LNCaP clone FGC (cell line): ENCODE data around the gene IL15.
"Not testable (repeated sequence)": the region's sequence is repeated elsewhere in the genome, so short reads cannot be mapped to it uniquely, and the experiment has no call there.

Source experiments
- DNase-seq: peaks from one replicate; pipeline ENCODE4 v3.0.0-alpha.2; 2011; ENCODE audit warnings: low read depth
- H3K4me3 ChIP-seq: 2 replicates; pipeline ENCODE4 v1.5.1; 2011; ENCODE audit warnings: mild to moderate bottlenecking, low read depth, low read length, control low read depth
- CTCF ChIP-seq: IDR thresholded peaks from 2 replicates; pipeline ENCODE4 v1.5.1; 2012; ENCODE audit warnings: mild to moderate bottlenecking; ENCODE audit not compliant: control insufficient read depth, insufficient read depth; ENCODE audit errors: extremely low read depth

Gene IL15

DNA sequence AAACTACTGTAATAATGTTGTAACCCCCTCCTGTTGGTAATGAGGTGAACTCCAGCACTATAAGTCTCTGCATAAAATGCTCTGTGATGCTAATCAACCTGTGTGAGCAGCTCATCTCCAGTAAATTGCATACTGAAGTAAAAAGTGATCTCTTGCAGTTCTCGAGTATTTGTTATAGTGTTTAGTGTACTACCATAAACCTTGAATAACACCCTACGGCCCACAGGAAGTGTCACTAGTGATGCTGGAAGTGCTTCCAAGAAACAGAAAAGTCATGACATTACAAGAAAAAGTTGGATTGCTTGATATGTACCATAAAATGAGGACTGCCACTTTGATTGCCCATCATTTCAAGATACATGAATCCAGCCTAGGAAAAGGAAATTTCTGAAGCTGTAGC is 39.0 kb downstream of the IL15 start:
- TF ChIP-seq CTCF, result no peak
- DNase-seq, result no peak
- no peak overlapping the region for H3K4me3 ChIP-seq

DNA sequence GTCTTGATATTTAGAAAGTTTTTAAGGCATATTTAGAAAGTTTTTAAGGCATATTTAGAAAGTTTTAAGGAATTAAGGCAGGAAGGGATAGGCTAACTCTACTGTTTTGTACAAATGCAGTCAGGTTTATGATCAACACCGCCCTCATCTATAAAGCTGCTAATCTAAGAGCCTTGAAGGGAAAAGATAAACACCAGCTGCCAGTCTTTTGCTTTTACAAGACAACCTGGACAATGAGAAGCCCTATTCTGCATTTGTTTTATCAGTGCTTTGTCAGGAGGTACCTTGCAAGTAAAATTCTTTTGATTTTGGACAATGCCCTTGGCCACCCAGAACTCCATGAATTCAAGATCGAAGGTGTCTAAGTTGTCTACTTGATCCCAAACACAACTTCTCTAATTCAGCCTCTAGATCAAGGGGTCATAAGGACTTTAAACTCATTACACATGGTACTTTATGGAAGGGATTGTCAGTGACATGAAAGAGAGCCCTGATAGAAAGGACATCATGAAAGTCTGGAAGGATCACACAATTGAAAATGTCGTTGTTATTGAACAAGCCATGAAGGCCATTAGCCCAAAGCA is 39.8 kb downstream of the IL15 start:
- DNase-seq, result no peak
- H3K4me3 ChIP-seq, result no peak overlapping the region
- TF ChIP-seq CTCF, result no peak

DNA sequence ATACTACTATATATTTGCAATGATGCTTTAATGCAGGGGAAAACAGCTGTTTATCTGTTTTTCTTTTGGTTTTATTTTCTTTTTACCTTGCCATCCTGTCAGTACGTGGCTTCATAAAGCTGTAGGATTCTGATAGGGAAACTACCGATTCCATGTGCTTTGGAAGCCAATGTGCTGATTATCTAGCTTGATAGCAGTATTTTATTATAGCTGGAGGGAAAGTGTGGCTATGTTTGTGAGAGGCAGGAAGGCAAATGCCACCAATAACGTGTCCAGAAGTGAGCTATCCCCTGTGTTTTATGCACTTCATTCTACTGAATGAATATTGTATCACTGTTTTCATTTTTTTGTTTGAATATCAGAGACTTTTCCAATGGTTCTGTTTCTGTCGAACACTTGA is 43.7 kb downstream of the IL15 start:
- DNase-seq, result no peak
- no peak for TF ChIP-seq CTCF
- no peak overlapping the region for H3K4me3 ChIP-seq

GRCh38 chr4:141684785-141685184 is 48.4 kb downstream of the IL15 start:
- no peak for TF ChIP-seq CTCF
- no peak overlapping the region for H3K4me3 ChIP-seq
- no peak for DNase-seq

DNA sequence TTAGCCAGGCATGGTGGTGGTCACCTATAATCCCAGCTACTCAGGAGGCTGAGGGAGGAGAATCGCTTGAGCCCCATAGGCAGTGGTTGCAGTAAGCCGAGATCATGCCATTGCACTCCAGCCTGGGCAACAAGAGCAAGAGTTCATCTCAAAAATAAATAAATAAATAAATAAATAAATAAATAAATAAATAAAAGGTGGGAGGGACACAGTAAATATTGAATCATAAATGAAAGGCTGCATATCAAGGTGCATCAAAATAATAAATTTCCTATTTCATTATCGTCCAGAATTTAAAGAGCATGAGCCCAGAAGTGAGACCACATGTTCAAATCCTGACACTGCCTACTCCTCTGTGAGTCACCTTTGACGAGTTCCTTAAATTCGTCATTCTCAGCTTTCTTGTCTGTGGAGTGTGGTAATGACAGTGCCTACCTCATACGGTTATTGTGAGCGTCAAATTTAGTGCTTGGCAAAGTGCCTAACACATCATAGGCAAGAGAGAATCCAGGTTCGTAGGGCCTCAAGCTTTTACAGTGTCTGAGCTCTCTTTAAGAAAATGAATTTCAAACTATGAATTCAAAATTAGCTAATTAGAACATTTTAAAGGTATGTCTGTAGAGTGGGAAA is 49.9 kb downstream of the IL15 start:
- no peak overlapping the region for H3K4me3 ChIP-seq
- no peak for TF ChIP-seq CTCF
- DNase-seq, result no peak

GRCh38 chr4:141686879-141687278 is 50.5 kb downstream of the IL15 start:
- peak; percentile 6 for DNase-seq
- TF ChIP-seq CTCF, result no peak
- no peak overlapping the region for H3K4me3 ChIP-seq

- H3K4me3 ChIP-seq, DNase-seq: not testable (repeated sequence)
Measured at GRCh38 chr4:141689726-141690296, 53.4 kb downstream of the IL15 start.

DNA sequence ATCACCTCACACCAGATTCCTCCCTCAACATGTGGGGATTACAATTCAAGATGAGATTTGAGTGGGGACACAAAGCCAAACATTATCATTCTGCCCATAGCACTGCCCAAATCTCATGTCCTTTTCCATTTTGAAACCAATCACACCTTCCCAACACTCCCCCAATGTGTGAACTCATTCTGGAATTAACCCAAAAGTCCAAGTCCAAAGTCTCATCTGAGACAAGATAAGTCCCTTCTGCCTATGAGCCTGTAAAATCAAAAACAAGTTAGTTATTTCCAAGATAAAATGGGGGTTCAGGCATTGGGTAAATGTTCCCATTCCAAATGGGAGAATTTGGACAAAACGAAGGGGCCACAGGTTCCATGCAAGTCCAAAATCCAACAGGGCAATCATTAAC is 54.9 kb downstream of the IL15 start:
- DNase-seq, H3K4me3 ChIP-seq: not testable (repeated sequence)
